GM12874 (cell line): Measurements from ENCODE around the gene NUP214.

ENCODE experiments used
- CTCF ChIP-seq: IDR thresholded peaks from 2 replicates; pipeline ENCODE4 v1.5.1; 2011; ENCODE audit warnings: low read depth, mild to moderate bottlenecking, control low read depth, low read length, moderate library complexity; ENCODE audit not compliant: insufficient read depth

NUP214 gene

DNA sequence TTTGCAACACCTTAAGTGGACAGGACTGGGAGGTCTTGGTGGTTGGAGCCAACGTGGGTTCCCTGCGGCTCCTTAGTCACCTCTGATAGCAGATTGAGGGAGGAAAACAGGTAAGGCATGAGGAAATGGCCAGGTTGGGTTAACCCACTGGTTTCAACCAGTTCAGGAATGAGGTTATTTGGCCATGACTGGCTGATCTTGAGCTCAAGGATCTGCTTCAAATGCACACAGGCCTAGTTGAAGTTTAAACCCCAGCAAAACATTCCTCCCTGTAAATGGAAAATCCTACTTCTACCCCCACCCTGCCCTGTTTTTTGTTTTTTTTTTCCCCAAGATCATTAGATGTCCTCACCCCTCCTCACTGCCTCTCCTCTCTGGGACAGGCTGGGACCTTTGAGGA is 3.2 kb upstream of the NUP214 start:
- TF ChIP-seq CTCF: no peak

DNA sequence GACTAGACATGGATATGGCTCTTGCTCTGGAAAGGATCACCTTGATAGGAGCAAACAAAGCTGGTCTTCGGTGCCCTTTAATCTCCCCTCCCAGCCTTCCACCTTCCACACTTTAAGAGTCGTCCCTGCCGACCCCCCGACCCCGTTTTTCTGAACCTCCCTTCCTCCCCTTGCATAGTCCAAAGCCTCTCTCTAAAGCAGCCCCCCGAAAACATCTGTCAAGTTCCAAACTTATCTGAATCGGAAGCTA is 423 bp upstream of the NUP214 start:
- no peak for TF ChIP-seq CTCF

GRCh38 chr9:131126059-131126426 is 657 bp downstream of the NUP214 start:
- no peak for TF ChIP-seq CTCF

DNA sequence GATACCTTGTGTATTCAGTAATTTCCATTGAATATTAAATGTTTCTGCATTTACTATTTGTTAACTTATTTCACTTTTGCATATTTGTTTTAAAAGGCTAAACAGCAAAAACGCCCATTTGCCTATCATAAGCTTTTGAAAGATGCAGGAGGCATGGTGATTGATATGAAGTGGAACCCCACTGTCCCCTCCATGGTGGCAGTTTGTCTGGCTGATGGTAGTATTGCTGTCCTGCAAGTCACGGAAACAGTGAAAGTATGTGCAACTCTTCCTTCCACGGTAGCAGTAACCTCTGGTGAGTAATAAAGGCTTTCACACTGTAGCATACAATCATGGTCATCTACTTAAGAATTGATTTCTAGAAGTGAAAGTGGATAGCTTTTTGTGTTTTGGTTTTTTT is 3.8 kb downstream of the NUP214 start:
- no peak for TF ChIP-seq CTCF

DNA sequence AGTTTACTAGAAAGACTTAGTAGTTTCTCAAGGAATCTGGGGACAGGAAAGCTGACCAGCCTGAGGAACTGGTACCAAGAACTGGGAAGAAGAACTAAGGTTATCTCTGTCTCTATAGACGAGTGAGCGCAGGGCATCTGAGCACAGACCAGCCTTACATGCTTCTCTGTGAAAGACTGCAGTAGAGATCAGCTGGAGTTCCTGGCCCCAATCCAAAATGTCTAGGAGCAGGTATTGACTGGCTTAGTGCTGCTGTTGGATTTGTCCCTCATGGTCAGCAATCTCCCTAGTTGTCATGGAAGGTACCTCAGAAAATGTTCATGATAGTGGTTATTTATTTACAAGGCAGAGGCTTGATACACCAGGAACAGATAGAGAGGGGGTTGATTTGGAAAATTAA is 13.3 kb downstream of the NUP214 start:
- TF ChIP-seq CTCF: no peak

DNA sequence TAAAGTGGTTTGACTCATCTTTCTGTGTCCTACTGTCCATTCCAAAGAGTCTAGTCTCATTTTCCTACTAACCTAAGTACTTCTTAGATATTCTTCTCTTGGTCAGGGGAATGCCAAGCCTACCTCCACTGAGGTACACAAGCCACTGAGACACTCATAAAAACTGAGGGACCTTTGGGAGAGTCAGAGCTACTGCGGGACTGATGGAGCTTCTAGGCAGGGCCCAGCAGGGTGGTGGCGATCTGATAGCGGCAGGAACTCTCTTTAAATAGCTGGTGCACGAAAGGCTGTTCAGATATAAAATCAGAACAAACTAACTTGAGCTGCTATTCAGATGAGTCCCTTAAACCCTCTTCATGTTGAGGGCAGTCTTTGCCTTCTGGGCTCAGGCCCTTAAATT is 14.7 kb downstream of the NUP214 start:
- TF ChIP-seq CTCF: no peak

DNA sequence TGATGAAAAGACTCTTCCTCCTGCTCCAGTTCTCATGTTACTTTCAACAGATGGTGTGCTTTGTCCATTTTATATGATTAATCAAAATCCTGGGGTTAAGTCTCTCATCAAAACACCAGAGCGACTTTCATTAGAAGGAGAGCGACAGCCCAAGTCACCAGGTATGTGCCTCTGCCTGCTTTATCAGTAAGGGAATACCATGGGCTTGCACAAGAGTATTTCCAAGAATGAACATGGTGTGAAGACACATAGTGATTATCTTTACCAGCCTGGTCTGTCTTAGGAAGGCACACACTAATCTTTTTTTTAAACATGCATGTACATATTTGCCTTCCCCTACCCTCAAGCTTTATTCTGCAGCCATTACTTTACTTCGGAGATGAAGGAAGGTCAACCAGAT is 15.2 kb downstream of the NUP214 start:
- TF ChIP-seq CTCF: no peak

DNA sequence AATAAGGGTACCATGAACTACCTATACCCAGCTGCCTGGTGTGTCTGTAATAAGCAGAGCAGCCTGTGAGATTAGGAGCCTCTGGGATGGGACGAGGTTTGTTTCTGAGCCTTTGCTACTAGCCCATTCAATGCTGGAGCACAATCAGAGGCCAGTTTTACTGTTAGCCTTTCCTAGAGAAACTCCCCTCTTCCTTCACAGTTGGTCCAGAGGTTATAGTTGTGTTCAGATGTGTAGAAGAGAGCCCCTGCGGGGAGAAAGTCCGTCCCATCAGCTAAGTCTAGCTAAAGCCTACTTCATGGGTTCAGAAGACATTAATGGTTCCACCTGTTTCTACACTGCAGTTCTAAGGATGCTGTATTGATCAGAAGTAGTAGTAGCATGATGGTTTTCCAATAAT is 16.8 kb downstream of the NUP214 start:
- no peak for TF ChIP-seq CTCF
